Gastroesophageal sphincter (tissue), 4 donors: ENCODE measurements around the gene TMEM9B. TPM values are rescaled to one million over a fixed set of nuclear protein-coding genes. Genes with fewer than 3 reads are reported as not detected.

Experiments used
- small RNA-seq, 4 donors: library from RNA; depleted of rRNA; stranded (forward); fragments of <200 nt; gene quantifications; one replicate each; pipeline ENCODE3, GENCODE V24; 2016
- total RNA-seq, 4 donors: library from RNA; depleted of rRNA; stranded (reverse); fragments of >200 nt; gene quantifications; one replicate each; pipeline ENCODE4 v1.1.0, GENCODE V29; 2016

The TMEM9B gene
- total RNA-seq, 4 donors from 2014 or later: 14.6 to 40.0 (median 21.5) TPM

Small RNA genes lying within 50 kb of the gene (small RNA-seq; reads per million reads assigned to genes)
- gene RF00019: 0 reads per million in 4 donors

Other genes with a start within 250 kb of the TMEM9B start
- 10 to 100 TPM; 31.5 to 63.9 (median 44.7) TPM for gene AKIP1, start 53.3 kb downstream of the TMEM9B start, total RNA-seq
- not detected for gene C11orf16, start 31.5 kb downstream of the TMEM9B start, total RNA-seq
- gene ASCL3, start 21.4 kb downstream of the TMEM9B start, total RNA-seq: not detected
- gene NRIP3, start 39.6 kb upstream of the TMEM9B start, total RNA-seq: 1 to 10 TPM; 1.8 to 2.9 (median 2.2) TPM
- 10 to 100 TPM in 1 of 4 donors, 1 to 10 TPM in 2, under 1 TPM in 1; 0.78 to 13.1 (median 5.0) TPM for gene SCUBE2, start 127.2 kb upstream of the TMEM9B start, total RNA-seq